Posterior cingulate gyrus (tissue), 11 donors: ENCODE data around the gene SPC24.
A peak's percentile ranks its signal among the peaks of the same experiment; 100 is the strongest.

Experiments
- DNase-seq, 10 donors: peaks; one replicate each; pipeline versions ENCODE4 v3.0.0 to v3.0.0-alpha.2; 2020 to 2021; ENCODE audit warnings: mixed read lengths in 3 of 10
- intact Hi-C: fragments of 100-400 bp; cut with DNase I; formaldehyde crosslinking; loops from one replicate; pipeline ENCODE4 v1.15.1; 2023

Gene SPC24

GRCh38 chr19:11155373-11156120, at the start of gene SPC24:
TSS of gene SPC24 (minus strand) at chr19:11155782. CDS start at chr19:11155776, 6 bp downstream.
- DNase-seq: peak; percentile 96 to 100 (median 98)
- intact Hi-C loops: no loop called here

- DNase-seq: no peak
- intact Hi-C loops: no loop called here
These were observed 49.4 kb upstream of the SPC24 start for GRCh38 chr19:11204943-11205349.

GRCh38 chr19:11204076-11204602, 48.6 kb upstream of the SPC24 start:
- intact Hi-C loops: no loop called here

GRCh38 chr19:11203194-11204075, 47.9 kb upstream of the SPC24 start:
- DNase-seq: peak in 9 of 10 donors; percentile 47 to 92 (median 65)

More at GRCh38 chr19:11204076-11204602, 48.6 kb upstream of the SPC24 start:
- DNase-seq: no peak

GRCh38 chr19:11202488-11203193, 47.1 kb upstream of the SPC24 start:
- intact Hi-C loops: loop anchor here (1.0 kb wide), 1 partner anchor 64 kb away; no protein-coding TSS in a partner anchor
- no peak for DNase-seq

More at GRCh38 chr19:11203194-11204075, 47.9 kb upstream of the SPC24 start:
- intact Hi-C loops: loop anchor here (1.0 kb wide), 1 partner anchor 65 kb away; no protein-coding TSS in a partner anchor

GRCh38 chr19:11201791-11202190, 46.2 kb upstream of the SPC24 start:
- no peak for DNase-seq
- intact Hi-C loops: no loop called here

GRCh38 chr19:11200931-11201330, 45.3 kb upstream of the SPC24 start:
- DNase-seq: no peak
- intact Hi-C loops: no loop called here

- intact Hi-C loops: no loop called here
- no peak for DNase-seq
These were observed 44.5 kb upstream of the SPC24 start for GRCh38 chr19:11200015-11200574.

GRCh38 chr19:11199517-11199916, 43.9 kb upstream of the SPC24 start:
- DNase-seq: no peak
- intact Hi-C loops: no loop called here

GRCh38 chr19:11198769-11199424, 43.3 kb upstream of the SPC24 start:
- no peak for DNase-seq
- intact Hi-C loops: no loop called here

- DNase-seq: no peak
- intact Hi-C loops: no loop called here
These were observed 42.6 kb upstream of the SPC24 start for GRCh38 chr19:11198175-11198534.

GRCh38 chr19:11197291-11198174, 42.0 kb upstream of the SPC24 start, which contains the start of gene KANK2:
TSS of gene KANK2 (minus strand) at chr19:11197545. CDS start at chr19:11194511, 3,034 bp downstream.
- intact Hi-C loops: no loop called here
- DNase-seq: peak; percentile 64 to 96 (median 74)

GRCh38 chr19:11196406-11197287, 41.1 kb upstream of the SPC24 start:
- intact Hi-C loops: no loop called here
- no peak for DNase-seq

GRCh38 chr19:11195681-11196080, 40.1 kb upstream of the SPC24 start:
- DNase-seq: no peak
- intact Hi-C loops: no loop called here

- DNase-seq: no peak
- intact Hi-C loops: no loop called here
These were observed 39.3 kb upstream of the SPC24 start for GRCh38 chr19:11194656-11195558.

- intact Hi-C loops: no loop called here
- DNase-seq: no peak
These were observed 38.6 kb upstream of the SPC24 start for GRCh38 chr19:11194173-11194572.
